NCI-H146 treated with DMSO at 0.1 percent for 48 hours (cell line): ENCODE measurements around the gene SMKR1.
A peak's percentile ranks its signal among the peaks of the same experiment; 100 is the strongest.
"Not testable (repeated sequence)": the region's sequence is repeated elsewhere in the genome, so short reads cannot be mapped to it uniquely, and the experiment has no call there.

Source experiments
- DNase-seq: peaks from one replicate; lab custom pipeline; 2025; ENCODE audit not compliant: unreplicated experiment; lab: John Stamatoyannopoulos, UW

Gene SMKR1

DNA sequence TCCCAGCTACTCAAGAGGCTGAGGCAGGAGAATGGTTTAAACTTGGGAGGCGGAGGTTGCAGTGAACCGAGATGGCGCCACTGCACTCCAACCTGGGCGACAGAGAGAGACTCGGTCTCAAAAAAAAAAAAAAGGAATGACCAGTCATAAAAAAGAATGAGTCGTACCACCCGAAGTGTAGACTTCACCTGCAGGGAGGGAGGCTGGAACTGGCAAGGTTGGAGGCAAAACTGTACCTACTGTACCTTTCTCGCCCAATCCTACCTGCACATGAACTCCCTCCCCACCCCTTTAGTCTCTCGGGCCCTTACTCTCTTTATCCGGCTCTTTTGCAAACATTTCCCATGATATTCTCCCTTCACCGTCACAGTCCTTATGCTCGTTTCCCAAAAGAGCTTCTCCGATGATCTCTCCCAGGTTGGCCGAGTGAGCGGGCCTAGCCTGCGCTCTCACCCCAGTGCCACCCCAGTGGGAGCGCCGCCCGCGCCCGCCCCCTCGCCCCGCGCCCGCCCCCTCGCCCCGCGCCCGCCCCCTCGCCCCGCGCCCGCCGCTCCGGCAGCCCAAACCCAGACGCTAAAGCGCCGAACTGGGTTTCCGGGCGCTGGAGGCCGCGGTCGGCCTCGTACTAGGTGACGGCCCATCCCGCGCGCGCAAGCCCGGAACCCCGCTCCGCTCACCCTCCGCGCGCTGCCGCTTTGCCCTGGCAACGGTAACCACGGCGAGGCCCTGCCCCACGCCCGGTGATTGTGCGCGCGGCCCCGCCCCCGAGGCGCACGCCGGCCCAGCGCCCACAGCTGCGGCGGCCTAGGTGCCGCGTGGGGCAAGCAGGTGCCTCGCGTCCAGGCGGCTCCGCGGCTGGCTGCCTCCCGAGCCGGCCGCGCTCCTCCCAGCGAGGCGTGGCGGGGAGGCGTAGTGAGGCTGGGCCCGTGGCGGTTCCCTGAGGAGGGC, at the start of gene SMKR1:
TSS of gene SMKR1 (plus strand) at position 772 of the 948 bp plus-strand sequence. CDS start 294 bp downstream, outside the sequence.
- DNase-seq = peak; percentile 64

DNA sequence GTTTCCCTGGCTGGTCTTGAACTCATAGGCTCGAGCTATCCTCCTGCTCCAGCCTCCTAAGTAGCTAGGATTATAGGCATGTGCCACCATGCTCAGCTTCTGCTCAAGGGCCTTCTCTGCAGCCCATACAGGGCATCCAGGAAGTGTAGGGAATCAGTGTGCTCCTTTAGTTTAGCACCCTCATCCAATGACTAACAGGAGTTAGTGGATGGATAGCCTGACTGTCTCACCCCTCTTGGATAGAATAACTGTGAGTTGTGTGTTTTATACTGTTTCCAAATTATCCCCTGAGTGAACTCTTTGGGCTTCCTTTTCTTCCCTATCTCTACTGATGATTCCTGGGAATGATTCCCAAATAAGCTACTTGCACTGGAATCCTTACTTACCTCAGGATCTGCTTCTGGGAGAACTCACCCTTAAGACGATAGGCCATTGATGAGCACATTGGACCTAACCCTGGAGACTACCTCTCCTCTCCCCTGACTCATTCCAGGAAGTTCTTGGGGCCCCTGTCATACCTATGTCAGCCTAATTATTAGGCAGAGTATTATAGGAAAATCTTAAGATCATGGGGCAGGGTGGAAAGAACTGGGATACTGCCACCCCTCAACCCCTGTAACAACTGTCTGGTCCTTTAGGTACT, 49.6 kb upstream of the SMKR1 start:
- no peak for DNase-seq

DNA sequence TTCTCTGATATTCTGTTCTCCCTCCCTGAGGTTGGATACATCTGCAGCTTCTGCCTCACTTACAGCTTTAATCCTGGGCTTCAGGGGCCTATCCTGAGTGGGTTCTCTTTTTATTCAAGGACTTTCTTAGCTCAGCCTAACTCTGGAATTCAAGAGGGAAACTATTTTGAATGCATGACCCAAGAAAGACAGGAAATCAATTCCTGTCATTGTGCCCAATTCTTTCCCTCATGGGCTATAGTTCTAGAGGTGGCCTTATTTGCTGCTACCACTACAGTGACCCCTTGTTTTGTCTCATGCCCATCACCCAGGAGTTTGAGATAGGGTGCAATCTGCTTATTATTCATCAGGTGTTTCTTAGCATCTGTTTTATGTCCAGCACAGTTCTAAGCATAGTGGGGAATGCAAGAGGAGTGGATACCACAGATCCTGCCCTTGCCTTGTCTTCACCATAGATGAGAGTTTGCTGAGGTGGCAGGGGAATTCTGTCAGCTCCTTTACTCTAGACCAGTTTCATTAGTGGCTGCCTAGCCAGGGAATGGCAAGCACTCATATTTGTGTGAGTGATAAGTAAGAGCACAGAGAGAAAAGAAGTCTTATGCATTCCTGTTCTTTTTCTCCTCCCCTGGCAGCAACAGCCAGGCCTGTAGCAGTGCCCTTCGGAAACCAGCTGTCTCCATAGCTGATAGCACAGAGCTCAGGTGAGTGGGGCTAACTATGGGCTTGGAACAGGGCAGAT, 48.7 kb upstream of the SMKR1 start:
- DNase-seq = no peak

DNA sequence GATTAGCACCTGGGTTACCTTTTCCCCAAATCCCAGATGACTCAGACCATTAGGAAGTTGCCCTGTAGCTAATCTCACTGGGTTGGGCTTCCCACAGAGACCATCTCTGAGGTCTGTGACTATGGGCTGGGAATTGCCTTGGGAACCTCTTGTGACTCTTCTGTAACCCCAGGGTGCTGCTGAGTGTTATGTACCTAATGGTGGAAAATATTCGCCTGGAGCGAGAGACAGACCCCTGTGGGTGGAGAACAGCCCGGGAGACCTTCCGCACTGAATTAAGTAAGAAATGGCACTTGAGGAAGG, 48.1 kb upstream of the SMKR1 start:
- DNase-seq = no peak

DNA sequence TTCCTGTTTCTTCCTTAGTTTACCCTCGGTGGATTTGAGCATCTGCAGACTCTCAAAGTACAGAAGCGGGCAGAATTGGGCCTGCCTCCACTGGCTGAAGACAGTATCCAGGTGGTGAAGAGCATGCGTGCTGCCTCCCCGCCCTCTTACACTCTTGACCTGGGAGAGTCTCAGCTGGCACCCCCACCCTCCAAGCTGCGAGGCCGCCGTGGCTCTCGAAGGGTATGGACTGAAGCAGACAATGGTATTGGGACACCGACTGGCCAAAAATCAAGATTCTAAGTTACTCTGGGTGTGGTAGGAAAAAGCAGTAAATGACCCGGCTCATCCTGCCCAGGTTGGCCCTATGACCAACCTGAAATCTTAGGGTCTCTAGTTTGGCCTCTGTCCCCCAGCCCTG, 45.9 kb upstream of the SMKR1 start:
- DNase-seq = no peak

DNA sequence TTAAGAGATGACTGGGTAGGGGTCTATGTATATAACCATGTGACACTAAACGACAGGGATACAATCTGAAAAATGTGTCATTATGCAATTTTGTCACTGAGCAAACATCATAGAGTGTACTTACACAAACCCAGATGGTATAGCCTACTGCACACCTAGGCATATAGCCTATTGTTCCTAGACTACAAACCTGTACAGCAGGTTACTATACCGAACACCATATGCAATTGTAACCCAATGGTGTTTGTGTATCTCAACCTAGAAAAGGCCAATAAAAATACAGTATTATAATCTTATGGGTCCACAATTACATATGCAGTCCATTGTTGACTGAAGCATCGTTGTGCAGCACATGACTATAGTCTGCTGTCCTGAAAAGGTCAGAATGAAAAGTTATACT, 45.2 kb upstream of the SMKR1 start:
- no peak for DNase-seq

DNA sequence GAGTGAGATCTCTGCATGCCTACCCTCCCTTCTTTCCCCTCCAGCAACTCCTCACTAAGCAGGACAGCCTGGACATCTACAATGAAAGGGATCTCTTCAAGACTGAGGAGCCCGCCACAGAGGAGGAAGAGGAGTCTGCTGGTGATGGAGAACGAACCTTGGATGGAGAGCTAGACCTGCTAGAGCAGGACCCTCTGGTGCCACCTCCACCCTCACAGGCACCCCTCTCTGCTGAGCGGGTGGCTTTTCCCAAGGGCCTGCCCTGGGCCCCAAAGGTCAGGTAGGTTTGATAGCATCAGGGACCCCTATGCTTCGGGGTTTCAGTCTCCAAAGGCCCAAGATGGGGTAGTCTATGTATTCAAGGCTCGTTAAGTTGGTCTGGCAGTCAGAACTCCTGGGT, 44.2 kb upstream of the SMKR1 start:
- no peak for DNase-seq

DNA sequence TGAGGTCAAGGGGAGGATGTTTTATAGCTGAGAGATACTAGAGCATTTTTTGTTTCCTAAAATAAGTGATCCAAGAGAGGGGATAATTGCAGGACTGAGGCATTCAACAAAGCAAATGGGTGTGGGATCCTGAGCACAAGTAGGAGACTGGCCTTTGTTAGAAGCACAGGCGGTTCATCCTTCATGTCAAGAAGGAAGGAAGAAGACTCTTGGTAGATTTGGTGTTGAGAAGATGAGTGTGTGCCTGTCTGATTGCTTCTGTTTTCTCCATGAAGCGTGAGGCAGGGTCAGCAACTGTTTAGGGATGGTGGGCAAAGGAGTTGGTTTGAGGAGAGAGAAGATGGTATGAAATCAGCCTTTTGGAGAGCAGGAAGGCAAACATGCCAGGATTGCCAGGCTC, 40.5 kb upstream of the SMKR1 start:
- no peak for DNase-seq

DNA sequence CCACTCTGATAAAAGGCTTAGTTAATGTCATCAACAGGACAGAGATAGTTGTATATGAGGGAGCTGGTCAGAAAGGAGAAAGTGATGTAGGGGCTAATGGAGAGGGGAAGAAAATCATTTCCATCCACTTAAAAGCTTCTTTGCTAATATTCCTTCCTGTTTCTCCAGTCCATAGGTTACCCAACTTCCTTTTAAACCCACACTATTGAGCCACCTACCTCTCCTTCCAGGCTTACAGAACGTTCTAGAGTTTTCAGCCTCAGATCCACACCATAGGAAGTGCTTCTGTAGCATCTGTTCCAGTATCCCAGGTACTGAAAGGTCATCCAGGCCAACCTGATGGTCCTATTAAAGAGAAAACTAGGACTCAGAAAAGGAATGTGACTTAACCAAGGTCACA, 39.9 kb upstream of the SMKR1 start:
- no peak for DNase-seq

DNA sequence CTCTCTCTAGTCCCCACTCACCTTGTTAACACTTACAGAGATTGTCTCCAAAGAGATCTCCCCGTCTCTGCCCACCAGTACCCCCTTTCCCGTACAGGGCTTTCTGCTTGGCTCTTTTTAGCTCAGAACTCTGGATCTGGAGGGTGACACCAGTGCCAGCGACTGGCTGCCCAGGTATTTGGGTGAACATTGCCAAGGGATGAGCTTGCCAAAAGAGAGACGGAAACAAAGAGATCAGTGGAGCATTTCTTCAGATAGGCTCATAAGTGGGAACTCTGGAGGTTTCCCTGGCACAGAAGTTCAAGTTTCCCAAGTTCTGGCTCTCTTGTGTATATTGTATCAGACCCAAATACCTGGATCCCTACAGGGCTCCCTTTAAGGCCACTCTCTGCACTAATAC, 38.1 kb upstream of the SMKR1 start:
- DNase-seq = no peak

DNA sequence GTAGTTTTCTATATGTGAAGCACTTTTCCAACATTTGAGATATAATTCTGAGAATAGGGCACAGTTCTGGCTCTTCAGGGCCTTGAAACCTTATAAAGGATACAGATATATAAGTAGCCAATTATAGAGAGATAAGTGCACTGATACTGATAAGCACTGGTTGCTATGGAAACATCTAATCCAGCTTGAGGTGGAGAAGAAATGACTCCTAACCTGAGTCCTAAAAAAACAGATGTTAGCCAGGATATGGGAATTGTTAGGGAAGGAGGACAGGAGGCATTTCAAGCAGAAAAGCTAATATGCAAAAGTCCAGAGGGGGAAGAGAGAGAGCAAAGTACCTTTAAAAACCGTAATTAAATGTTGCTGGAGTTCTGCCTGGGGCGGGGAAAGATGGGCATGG, 37.3 kb upstream of the SMKR1 start:
- DNase-seq = peak; percentile 10

DNA sequence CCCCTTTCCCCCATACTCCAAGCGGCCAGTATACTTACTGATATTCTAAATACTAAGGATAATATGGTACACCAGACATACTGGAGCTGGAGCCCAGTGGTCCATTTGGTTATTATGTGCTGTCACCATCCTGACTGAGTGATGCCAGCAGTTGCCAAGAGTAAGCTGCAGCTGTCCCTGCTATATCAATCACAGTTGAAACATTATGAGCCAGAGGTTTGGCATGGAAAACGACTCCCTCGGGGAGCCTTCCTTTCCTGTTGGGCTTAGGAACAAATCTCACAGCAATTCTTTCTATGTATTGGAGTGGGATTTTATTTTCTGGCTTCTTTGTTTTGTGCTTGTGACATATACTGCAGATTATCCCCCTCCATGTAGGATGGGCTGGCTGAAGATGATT, 35.5 kb upstream of the SMKR1 start:
- DNase-seq = no peak

DNA sequence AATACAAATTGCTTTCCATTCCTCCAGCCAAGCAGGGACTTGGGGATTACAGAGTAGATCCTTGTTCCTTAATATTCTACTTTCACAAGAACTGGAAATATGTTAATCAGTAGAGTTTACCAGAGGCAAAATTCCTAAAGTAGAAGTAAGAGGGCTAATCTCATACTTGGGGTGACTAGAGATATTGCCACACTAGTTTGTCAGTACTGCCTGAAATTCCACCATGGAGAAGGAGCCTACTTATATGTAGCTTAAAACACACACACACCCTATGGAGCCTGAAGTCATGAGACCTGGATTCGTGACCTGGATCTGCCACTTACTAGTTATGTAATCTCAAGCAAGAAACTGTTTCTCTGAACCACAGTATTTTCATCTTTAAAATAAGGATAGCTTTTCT, 34.2 kb upstream of the SMKR1 start:
- DNase-seq = no peak

DNA sequence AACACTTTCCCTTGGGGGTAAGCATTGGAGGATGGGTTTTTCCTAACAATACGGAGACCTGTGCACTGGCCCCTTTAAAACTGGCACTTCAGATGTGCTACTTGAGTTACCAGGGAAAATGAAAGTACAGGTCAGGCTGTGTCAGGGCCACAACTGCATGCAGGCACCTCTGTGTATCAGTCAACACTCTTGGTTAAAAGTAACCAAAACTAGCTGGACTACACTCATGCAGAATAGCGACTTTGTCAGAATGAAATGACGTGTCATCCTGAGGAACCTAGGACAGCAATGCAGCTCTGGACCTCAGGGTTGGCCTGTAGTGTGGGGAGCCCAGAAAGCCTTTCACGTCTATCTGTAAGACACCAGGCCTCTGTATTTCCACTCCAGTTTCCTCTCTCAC, 33.8 kb upstream of the SMKR1 start:
- no peak for DNase-seq

DNA sequence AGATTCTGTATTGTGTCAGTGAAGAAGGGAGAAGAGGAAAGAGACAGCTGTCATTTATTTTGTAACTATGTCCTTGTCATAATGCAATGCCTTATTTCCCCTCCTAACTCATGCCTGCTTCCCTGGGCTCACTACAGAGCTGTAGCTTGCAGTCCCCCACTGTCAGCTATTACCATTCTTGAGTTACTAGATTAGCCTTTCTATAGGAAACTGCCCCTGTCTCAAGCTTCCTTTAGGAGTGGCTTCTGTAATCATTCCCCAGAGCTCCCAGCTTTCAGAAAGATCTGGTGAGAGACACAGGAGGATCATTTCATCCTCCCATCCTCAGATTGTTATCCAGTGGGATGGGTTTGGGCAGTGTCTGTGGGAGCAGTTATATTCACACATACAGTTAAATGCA, 32.4 kb upstream of the SMKR1 start:
- no peak for DNase-seq

DNA sequence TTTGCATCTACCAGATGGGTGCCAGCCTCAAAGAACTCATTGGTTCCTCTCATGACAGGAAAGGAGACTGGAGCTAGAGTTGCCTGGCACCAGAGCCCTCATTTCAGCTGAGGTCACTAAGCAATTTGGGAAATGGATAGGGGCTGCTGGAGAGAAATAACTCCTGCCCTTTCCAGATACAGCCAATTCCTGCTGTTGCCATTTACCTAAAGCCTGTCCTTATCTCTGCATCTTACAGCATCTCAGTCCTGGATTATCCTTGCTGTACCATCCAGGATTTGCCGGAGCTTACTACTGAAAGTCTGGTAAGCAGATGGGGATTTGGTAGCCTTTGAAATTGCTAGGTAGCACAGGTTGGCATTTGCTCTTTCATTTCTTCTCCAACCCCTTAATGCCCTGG, 31.9 kb upstream of the SMKR1 start:
- DNase-seq = no peak

DNA sequence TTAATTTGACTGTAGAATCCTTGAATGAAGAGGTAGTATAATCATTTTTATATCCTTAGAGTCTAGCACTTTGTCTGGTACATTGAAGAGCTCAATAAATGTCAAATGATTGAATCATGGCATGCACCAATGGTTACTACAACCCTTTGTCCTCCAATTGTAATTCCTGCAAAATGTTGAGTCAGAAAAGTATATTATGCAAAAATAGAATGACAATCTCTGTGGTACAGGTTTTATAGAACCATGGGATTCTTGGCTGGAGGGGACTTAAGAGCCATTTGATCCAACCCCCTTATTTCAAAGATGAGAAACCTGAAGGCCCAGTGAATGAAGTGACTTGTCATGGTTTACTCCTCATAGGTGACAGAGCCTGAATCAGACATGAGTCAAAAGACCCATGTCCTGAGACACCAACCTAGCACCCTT, 30.9 kb upstream of the SMKR1 start:
- DNase-seq = no peak

DNA sequence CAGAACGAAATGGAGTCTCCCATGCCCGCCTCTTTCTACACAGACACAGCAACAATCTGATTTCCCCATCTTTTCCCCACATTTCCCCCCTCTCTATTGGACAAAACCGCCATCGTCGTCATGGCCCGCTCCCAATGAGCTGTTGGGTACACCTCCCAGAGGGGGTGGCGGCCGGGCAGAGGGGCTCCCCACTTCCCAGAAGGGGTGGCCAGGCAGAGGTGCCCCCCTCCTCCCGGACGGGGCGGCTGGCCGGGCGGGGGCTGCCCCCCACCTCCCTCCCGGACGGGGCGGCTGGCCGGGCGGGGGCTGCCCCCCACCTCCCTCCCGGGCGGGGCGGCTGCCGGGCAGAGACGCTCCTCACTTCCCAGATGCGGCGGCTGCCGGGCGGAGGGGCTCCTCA, 26.4 kb upstream of the SMKR1 start:
- not testable (repeated sequence) for DNase-seq

DNA sequence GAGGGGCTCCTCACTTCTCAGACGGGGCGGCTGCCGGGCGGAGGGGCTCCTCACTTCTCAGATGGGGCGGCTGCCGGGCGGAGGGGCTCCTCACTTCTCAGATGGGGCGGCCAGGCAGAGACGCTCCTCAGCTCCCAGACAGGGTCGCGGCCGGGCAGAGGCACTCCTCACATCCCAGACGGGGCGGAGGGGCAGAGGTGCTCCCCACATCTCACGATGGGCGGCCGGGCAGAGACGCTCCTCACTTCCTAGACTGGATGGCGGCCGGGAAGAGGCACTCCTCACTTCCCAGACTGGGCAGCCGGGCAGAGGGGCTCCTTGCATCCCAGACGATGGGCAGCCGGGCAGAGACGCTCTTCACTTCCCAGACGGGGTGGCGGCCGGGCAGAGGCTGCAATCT, 25.9 kb upstream of the SMKR1 start:
- not testable (repeated sequence) for DNase-seq

DNA sequence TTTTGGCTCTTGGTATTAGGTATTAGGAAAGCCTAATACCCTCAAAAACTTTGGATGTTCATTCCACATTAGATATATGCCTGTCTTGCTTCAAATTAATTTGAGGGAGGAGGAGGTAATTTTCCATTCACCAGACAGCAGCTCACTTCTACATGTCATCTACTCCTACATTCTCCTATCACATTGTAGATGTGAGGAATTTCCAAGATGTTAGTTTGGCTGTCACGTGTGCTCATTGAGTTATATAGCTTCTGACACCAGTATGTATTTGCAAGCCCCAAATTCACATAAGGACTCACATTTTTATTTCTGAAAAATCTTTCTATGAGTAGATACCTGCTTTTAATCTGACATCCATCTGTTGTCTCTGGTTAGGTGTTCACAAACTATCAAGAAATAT, 22.5 kb upstream of the SMKR1 start:
- no peak for DNase-seq

DNA sequence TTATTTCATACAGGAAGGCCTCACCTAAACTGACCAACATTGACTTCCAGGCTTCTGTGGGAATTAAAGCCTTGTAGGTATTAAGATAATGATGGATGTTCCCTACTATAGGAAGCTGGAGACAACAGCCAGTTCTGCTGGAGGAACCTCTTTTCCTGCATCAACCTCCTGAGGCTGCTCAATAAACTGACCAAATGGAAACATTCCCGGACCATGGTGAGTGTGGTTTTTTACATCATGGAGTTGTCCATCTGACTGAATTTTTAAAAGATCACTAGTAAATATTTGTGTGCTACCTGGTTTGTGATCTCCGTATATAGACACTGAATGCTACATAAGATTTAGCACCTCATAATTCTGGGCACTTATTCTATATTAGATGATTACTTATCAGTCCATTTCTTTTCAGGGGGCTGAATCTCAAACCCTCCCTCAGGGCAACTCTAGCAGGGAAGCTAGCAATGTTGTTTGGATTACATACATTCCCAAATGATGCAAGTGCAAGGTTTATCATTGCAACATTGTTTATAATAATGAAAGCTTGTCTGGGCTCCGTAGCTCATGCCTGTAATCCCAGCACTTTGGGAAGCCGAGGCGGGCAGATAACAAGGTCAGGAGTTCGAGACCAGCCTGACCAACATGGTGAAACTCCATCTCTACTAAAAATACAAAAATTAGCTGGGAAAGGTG, 21.5 kb upstream of the SMKR1 start:
- no peak for DNase-seq
